OCI-LY1 (cell line): ENCODE measurements around the gene TMEM132C.

ENCODE experiments used
- H2AFZ ChIP-seq: fragments of 200-600 bp; sonication (generic), shearing (Covaris generic); 2 replicates; pipeline ENCODE4 v1.6.0; 2014; ENCODE audit warnings: antibody characterized with exemption, mild to moderate bottlenecking, low read length
- H3F3A ChIP-seq: fragments of 200-600 bp; sonication (generic), shearing (Covaris generic); 2 replicates; pipeline ENCODE4 v1.6.0; 2014; ENCODE audit warnings: mild to moderate bottlenecking, antibody characterized with exemption, low read length, moderate library complexity; ENCODE audit not compliant: insufficient read depth
- H3K27ac ChIP-seq: fragments of 200-600 bp; sonication (generic); 2 replicates; pipeline ENCODE4 v1.5.1; 2014; ENCODE audit warnings: low read length, mixed run types, mild to moderate bottlenecking, low read depth; ENCODE audit not compliant: poor library complexity, severe bottlenecking
- H3K27me3 ChIP-seq: fragments of 200-600 bp; sonication (generic); 2 replicates; pipeline ENCODE4 v1.6.0; 2014; ENCODE audit warnings: antibody characterized with exemption, mild to moderate bottlenecking, low read length, moderate library complexity; ENCODE audit not compliant: insufficient read depth
- H3K36me3 ChIP-seq: fragments of 200-600 bp; sonication (generic); 2 replicates; pipeline ENCODE4 v1.6.1; 2014; ENCODE audit warnings: mild to moderate bottlenecking, antibody characterized with exemption, low read length, moderate library complexity, mixed read lengths; ENCODE audit not compliant: insufficient read depth
- H3K4me1 ChIP-seq: fragments of 200-600 bp; sonication (generic); 2 replicates; pipeline ENCODE4 v1.5.1; 2014; ENCODE audit warnings: mild to moderate bottlenecking, low read length, moderate library complexity; ENCODE audit not compliant: insufficient read depth, severe bottlenecking
- H3K4me2 ChIP-seq: fragments of 200-600 bp; sonication (generic), shearing (Covaris generic); 2 replicates; pipeline ENCODE4 v1.6.1; 2014; ENCODE audit warnings: low read length
- H3K4me3 ChIP-seq: fragments of 200-600 bp; sonication (generic); 2 replicates; pipeline ENCODE4 v1.5.1; 2014; ENCODE audit warnings: low read length, low read depth, mild to moderate bottlenecking, mixed read lengths; ENCODE audit not compliant: poor library complexity, severe bottlenecking
- H3K79me2 ChIP-seq: fragments of 200-600 bp; shearing (Covaris generic); 2 replicates; pipeline ENCODE4 v1.6.1; 2016; ENCODE audit warnings: mixed run types, low read length, mixed read lengths; ENCODE audit not compliant: insufficient read depth
- H3K9ac ChIP-seq: fragments of 200-600 bp; sonication (generic), shearing (Covaris generic); 2 replicates; pipeline ENCODE4 v1.6.1; 2014; ENCODE audit warnings: mild to moderate bottlenecking, low read length, mixed read lengths
- H3K9me2 ChIP-seq: fragments of 200-600 bp; sonication (generic), shearing (Covaris generic); 2 replicates; pipeline ENCODE4 v1.6.1; 2014; ENCODE audit warnings: low read depth, mild to moderate bottlenecking, low read length, mixed read lengths
- H3K9me3 ChIP-seq: fragments of 200-600 bp; shearing (Covaris generic); 2 replicates; pipeline ENCODE4 v1.6.1; 2014; ENCODE audit warnings: low read length, mixed read lengths
- H4K20me1 ChIP-seq: fragments of 200-600 bp; sonication (generic), shearing (Covaris generic); 2 replicates; pipeline ENCODE4 v1.6.0; 2016; ENCODE audit warnings: mild to moderate bottlenecking, low read length; ENCODE audit not compliant: insufficient read depth
- EZH2 ChIP-seq: fragments of 200-600 bp; sonication (generic), shearing (Covaris generic); IDR thresholded peaks from 2 replicates; pipeline ENCODE4 v1.8.0; 2017; ENCODE audit warnings: borderline replicate concordance, mixed run types, mild to moderate bottlenecking, antibody characterized with exemption, low read length, moderate library complexity, mixed read lengths
- TF ChIP-seq, protein P1 (sequence below): fragments of 200-600 bp; sonication (generic), shearing (Covaris generic); IDR thresholded peaks from 2 replicates; pipeline ENCODE4 v1.5.1; 2017; ENCODE audit warnings: mild to moderate bottlenecking, antibody characterized with exemption, low read length, moderate library complexity, mixed read lengths

The TMEM132C gene

DNA sequence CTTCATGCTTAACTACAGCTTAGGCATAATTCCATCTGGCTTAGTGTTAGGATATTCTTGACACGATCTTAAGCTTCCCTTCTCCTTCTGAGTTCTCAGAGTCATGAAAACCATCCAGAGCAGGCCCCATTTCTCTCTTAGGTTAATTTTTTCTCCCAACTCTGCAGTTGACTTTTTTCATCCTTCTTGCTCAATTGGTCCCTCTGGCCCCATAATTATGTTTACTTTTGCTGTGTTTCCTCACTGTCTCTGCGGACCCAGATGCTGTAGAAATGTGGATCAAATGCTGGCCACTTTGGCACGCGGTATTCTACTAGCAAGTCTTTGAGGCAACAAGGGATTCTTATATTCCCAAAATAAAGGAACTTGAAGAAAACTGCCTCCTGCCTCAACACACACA is 9.5 kb downstream of the TMEM132C start:
- Histone ChIP-seq H3K4me3 (no peak overlapping the region), H2AFZ (no peak overlapping the region), H3K36me3 (no peaks in the 10 kb centered on the region), H3K27ac (no peak overlapping the region), H3K9ac (no peak overlapping the region), H3K9me2 (no peaks in the 10 kb centered on the region), H3K9me3 (no peaks in the 10 kb centered on the region), H4K20me1 (no peaks in the 10 kb centered on the region), H3K4me1 (no peaks in the 10 kb centered on the region), H3K27me3 (no peaks in the 10 kb centered on the region), H3F3A (no peaks in the 10 kb centered on the region), H3K79me2 (no peaks in the 10 kb centered on the region), H3K4me2 (no peak overlapping the region)
- TF ChIP-seq EZH2 = no peak
- TF ChIP-seq, protein P1, sequence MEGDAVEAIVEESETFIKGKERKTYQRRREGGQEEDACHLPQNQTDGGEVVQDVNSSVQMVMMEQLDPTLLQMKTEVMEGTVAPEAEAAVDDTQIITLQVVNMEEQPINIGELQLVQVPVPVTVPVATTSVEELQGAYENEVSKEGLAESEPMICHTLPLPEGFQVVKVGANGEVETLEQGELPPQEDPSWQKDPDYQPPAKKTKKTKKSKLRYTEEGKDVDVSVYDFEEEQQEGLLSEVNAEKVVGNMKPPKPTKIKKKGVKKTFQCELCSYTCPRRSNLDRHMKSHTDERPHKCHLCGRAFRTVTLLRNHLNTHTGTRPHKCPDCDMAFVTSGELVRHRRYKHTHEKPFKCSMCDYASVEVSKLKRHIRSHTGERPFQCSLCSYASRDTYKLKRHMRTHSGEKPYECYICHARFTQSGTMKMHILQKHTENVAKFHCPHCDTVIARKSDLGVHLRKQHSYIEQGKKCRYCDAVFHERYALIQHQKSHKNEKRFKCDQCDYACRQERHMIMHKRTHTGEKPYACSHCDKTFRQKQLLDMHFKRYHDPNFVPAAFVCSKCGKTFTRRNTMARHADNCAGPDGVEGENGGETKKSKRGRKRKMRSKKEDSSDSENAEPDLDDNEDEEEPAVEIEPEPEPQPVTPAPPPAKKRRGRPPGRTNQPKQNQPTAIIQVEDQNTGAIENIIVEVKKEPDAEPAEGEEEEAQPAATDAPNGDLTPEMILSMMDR = no peak

DNA sequence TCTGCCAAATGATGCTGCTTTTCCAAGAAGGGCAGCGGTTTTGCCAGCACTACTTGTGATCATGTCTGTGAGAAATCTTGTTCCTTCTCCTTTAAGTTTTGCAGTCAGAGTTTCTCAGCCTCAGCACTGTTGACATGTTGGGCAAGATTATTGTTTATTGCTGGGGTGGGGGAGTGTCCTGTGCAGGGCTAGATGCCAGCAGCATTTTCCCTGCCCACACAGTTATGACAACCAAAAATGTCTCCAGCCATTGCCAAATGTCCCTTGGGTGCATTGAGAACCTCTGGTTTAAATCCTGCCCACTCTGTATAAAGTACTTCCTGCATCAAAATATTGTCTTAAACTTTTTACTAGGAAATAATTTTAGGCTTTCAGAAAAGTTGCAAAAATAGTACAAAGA is 20.0 kb downstream of the TMEM132C start:
- Histone ChIP-seq H2AFZ (no peak overlapping the region), H3K9me3 (no peaks in the 10 kb centered on the region), H3K4me2 (no peak overlapping the region), H3K9me2 (no peaks in the 10 kb centered on the region), H3K79me2 (no peaks in the 10 kb centered on the region), H3F3A (no peaks in the 10 kb centered on the region), H3K36me3 (no peaks in the 10 kb centered on the region), H3K4me1 (no peaks in the 10 kb centered on the region), H4K20me1 (no peaks in the 10 kb centered on the region), H3K4me3 (no peak overlapping the region), H3K27ac (no peak overlapping the region), H3K9ac (no peak overlapping the region), H3K27me3 (no peaks in the 10 kb centered on the region; the same call in 1 of the 2 replicates)
- TF ChIP-seq EZH2 = no peak
- TF ChIP-seq, protein P1 = no peak

DNA sequence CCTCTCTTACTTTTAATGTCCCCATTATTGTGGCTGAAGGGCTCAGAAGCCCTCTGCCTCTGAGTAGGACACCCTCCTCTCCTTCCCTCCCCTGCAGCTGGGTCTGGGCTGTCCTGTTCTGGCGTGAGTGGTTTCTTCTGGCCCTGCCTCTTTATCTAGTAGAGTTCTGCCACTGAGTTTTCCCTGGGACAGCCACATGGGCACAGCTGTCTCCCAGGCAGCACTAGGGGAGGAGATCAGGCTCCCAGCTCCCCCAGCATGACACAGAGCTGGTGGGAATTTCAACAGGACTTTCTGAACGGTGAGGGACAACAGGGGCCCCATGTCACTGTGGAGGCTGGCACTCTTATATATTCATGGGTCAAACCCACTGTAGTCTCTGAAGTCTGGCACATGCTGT is 21.4 kb downstream of the TMEM132C start:
- Histone ChIP-seq H3K36me3 (no peaks in the 10 kb centered on the region), H3K9me2 (no peaks in the 10 kb centered on the region), H2AFZ (no peak overlapping the region), H3K4me3 (no peak overlapping the region), H3K4me1 (no peaks in the 10 kb centered on the region), H4K20me1 (no peaks in the 10 kb centered on the region), H3F3A (no peaks in the 10 kb centered on the region), H3K4me2 (no peak overlapping the region), H3K9me3 (no peaks in the 10 kb centered on the region), H3K27me3 (no peaks in the 10 kb centered on the region; the same call in 1 of the 2 replicates), H3K79me2 (no peaks in the 10 kb centered on the region), H3K9ac (no peak overlapping the region), H3K27ac (no peak overlapping the region)
- TF ChIP-seq, protein P1 = no peak
- TF ChIP-seq EZH2 = no peak
